GM21786 (cell line): ENCODE data around the gene CD40.
A peak's percentile ranks its signal among the peaks of the same experiment; 100 is the strongest.
"Not testable (repeated sequence)": the region's sequence is repeated elsewhere in the genome, so short reads cannot be mapped to it uniquely, and the experiment has no call there.

Experiments used
- ATAC-seq: cut with Tn5 transposase; IDR thresholded peaks from one replicate; pipeline ENCODE4 v1.9.1; 2021; ENCODE audit not compliant: unreplicated experiment

Gene CD40

DNA sequence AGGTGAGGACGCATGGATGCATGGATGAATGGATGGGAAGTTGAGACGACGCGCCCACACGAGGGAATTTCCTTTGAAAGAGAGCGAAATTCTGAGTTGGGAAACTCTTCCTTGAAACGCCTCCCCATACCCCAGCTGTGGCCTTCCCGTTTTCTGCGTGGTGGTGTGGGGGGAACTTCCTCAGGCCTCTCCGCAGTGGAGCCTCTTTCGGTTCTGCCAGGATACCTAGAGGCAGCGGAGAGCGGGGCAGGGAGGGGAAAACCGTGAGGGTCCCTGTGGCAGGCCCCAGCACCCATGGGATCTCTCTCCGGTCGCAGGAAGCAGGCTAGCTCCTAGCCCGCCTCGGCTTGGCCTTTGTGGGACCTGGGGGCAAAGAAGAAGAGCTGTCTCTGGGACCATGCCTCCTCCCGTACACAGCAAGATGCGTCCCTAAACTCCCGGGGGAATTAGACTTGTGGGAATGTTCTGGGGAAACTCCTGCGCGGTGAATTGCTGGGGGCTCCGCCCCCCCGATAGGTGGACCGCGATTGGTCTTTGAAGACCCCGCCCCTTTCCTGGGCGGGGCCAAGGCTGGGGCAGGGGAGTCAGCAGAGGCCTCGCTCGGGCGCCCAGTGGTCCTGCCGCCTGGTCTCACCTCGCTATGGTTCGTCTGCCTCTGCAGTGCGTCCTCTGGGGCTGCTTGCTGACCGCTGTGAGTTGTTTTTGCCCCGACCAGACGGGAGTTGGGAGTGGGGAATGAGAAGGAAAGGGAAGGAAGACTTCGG is at the start of gene CD40:
Gene CD40 (plus strand): TSS at position 611 of the 764 bp plus-strand sequence. CDS start 30 bp downstream, at position 641.
- peak; percentile 68 for ATAC-seq

DNA sequence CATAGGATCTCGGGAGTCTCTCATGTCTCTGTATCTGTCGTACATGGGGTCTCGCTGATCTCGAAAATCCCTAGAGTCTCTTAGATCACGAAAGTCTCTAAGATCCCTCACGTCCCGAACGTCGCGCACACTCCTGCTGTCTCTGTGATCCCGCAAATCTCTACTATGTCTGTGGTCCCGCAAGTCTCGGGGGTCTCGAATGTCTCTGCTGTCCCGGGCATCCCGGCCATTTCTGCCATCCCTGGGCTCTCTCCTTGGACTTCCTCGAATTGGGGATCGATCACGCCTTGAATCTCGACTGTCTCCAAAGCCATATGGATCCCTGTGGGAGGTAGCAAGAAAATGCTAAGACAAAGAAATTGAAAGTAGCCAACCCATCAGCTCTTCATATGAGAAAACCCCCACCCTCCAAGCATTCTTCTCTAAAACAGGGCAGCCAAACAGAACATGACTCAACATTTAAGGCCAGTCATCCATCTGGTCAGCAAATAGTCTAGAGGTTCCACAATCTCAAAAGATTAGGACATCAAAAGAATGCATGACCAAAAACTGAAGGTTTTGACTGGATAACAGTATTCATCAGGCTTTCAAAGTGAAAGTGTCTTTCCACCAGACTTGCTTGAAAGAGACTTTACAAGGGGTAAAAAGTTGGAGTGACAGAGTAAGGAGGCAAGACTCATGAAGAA is 47.8 kb upstream of the CD40 start:
- ATAC-seq: no peak

DNA sequence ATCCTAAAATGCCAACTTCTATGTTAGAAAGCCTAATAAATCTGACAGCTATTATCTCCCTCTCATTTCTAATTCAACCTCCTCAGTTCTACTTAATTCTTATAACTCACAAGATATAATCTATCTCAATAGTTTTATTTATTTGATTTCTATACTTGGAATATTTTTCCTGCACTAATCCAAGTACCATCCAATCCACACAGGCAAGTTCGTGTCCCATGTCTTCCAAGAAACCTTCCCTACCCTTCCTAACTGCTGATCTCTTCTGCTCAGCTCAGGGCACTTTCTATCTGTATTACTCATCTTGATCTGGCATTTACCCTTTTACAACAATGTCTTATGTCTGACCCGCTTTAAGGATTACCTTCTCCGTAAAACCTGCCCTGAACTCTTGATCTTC is 46.5 kb upstream of the CD40 start:
- ATAC-seq: no peak

DNA sequence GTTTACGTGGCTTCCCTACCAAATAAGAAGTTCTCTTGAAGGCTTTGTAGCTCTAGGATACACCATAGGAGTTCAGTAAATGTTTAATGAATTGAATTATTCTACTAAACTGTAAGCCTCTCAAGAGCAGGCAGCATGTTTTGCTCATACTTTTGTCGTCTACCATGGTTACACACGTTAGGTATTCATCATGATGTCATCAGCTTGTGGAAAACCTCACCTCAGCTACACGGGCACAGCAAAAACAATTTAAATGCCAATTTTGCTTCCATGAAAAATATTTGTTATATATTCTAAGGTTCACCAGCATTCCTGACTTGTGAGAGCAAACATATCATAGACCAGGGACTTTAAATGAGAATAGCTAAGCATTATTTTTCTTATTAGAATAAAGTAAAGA is 45.1 kb upstream of the CD40 start:
- ATAC-seq: no peak

DNA sequence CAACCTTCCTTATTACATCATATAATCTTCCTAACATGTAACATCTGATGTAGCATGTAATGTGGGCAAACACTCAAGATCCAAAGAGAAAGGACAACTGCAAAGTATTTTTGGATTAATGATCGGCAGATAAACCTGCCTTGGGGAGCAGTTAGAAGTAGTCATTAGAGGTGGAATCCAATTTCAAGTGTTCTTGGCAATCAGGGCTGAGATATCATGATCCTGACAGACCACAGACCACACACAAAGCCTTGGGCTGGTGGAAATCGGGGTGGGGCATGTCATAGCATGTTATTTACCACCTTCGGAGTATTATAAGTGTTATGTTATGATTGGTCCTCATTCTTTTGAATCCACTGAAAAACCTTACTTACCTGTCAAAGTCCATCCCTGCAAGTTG is 44.7 kb upstream of the CD40 start:
- no peak for ATAC-seq

DNA sequence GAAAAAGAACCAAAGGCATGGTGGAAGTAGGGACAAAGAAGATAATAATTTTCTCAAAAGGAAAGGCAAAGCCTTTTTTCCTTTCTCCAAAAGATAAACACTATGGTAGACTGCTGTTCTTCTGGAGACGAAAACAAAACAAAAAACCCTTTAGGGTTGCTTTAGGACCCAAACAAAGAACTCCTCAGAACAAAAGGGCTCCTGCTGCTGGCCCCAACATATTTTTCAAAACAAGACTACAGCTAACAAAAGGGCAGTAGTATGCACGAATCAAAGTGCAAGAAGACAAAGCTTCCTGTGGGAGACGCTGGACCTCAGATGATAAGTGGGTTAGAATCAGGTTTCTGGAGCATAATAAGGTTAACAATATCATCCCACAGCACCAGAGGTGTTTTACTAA is 44.1 kb upstream of the CD40 start:
- ATAC-seq: no peak

DNA sequence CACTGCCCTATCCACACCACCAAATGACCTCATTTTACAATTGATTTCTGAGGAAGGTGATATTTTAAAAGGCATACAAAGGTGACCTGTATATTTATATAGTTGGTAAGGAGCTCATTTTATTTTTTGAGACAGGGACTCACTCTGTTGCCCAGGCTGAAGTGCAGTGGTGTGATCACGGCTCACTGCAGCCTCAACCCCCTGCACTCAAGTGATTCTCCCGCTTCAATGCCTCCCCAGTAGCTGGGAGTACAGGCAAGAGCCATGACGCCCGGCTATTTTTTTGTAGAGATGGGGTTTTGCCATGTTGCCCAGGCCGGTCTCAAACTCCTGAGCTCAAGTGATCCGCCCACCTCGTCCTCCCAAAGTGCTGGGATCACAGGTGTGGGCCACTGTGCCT is 41.3 kb upstream of the CD40 start:
- no peak for ATAC-seq

DNA sequence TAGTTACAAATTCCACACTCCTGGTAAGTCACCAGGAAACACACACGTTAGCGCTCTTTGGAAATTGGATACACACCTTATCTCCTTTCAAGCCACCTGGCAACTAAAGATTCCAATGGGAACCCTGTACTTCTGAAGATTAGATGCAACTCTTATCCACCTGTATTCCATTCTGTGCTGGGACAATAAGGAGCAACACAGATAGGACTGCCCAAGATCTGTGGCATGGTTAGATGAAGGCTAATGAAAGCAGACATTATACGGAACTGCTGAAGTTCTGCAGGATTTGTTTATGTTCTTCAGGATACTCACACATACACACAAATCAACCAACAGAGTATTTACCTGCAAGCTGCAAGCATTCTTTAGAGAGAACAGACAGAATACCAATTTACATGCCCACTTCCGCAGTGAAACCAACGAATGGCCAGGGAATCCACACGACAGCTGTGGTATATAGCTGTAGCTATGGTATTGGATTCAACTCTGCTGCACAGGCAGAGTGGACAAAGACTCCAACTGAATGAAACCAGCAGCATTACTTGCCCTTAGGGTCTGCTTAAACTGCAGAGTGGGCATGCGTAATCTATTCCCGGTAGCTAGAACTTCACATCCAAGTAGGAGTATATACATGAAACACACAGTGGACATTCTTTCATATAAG is 40.3 kb upstream of the CD40 start:
- ATAC-seq: no peak

DNA sequence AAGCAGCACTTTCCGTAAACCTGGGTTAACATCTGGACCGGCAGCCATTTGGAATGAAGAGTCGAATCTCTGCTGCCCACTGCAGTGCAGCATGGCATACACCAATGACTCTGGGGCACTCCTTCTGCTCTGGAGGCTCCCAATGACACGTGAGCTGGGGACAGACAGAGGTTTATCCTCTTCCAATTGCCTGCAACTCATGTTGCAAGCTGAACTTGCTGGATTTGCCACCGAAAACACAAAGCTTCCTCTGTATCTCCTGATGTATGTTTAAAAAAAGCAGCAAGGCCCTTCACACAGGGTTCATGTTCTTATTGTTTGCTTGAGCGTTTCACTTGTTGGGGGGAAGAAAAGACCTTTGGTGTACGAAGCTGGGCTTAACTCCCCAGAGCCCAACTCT is 39.2 kb upstream of the CD40 start:
- no peak for ATAC-seq

DNA sequence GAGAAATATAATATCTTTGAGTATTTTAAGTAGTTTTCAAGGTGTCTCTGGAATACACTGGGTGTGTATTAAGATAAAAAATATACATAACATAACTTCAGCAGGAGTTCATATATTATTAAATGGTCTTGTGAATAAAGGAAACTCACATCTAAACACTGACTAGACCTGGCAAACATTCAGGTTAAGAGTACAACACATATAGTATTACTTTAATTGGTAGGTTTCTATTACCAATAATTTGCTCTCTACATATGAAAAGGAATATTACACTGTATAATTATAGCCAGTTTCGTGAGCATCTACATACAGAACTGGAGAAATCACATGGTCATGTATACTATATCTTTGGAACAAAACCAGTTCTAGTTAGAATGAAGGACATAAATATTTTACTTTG is 37.0 kb upstream of the CD40 start:
- ATAC-seq: no peak

DNA sequence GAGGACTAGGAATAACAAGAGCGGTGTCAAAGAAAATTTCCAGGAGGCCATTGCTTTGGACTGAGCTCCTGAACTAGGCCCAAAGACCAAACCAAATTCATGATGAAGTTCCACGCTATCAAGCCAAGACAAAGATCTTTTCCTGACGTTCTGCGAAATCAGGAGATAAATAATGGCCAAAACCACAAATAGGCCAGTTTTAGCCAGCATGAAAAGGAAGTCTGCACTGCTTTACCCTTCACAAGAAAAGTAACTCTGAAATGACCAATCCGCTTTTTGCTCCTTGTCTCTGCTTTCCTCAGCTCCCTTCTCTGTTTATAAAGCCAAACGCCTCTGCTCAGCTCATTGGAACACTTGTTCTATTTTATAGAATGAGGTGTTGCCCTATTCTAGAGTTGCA is 35.0 kb upstream of the CD40 start:
- no peak for ATAC-seq

DNA sequence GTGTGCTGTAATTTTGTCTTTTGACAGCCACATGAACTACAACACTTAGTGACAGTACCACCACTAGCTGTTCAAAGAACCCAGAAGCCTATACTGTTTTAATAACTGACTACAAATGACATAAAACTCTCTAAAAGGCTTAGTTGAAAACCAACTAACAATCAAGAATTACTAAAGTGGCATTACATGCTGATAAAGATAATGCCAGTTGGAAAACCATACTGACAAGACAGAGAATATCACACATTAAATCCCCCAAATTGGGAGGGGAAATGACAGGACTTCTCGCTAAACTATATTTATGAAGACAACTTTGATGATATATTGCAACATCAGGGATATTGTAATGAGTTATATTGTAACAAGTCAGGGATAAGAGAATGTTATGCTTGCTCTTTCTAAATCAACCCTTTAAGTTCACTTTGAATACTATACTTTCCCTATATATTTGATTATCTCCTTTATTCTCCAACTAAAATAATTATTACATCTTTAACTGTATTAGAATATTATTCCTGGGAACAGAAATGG is 34.5 kb upstream of the CD40 start:
- no peak for ATAC-seq

DNA sequence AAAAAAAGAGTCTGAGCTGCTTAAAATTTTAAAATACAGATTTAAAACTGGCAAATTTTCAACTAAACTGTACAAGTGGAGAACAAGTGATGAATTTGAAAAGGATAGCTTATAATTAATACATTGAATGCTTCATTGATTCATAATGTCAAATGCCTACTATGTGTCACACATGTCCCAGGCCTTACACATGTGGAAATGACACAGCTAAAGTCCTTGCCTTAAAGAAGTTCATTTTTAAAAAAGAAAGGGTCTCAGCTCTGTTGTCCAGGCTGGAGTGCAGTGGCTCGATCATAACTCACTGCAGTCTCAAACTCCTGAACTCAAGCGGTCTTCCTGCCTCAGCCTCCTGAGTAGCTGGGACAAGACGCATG is 33.3 kb upstream of the CD40 start:
- no peak for ATAC-seq

DNA sequence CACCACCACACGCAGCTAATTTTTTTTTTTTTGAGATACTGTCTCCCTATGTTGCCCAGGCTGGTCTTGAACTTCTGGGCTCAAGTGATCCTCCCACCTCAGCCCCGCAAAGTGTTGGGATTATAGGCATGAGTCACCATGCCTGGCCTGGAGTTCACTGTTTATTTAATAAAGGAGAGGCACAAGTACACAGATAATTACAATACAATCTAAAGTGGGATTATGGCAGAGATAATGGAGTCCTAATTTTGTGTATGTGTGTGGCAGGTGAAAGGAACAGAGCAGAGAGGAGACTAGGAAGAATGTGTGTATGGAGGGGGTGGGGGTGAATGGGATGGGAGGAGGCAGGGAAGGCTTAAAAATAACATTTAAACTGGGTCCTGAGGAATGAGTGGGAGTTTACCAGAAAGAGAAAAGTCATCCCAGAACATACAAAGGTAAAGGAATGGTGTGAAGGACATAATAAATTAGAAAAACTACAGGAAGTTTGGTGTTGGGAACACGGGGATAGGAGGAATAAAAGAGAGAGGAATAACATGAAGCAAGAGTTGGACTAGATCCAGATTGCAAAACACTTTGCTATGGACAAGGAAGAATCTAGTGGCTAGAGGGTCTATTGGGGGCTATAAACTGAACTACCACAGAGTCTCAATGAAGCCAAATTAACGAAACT is 32.8 kb upstream of the CD40 start:
- ATAC-seq: no peak

DNA sequence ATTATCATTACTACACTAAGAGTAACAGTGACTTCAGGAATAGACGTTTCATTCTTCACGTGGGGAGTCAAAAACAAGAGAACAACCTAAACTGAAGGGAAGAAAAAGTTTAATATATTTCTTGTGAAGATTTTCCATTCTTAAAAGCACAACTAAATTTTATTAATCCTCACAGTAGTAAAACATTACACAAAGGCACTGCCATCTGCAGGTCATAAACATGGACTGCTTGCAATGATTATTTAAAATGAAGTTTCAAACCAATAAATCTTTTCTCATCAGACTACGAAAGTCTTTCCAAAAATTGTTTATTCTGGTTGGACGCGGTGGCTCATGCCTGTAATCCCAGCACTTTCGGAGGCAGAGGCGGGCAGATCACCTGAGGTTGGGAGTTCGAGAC is 31.0 kb upstream of the CD40 start:
- no peak for ATAC-seq

DNA sequence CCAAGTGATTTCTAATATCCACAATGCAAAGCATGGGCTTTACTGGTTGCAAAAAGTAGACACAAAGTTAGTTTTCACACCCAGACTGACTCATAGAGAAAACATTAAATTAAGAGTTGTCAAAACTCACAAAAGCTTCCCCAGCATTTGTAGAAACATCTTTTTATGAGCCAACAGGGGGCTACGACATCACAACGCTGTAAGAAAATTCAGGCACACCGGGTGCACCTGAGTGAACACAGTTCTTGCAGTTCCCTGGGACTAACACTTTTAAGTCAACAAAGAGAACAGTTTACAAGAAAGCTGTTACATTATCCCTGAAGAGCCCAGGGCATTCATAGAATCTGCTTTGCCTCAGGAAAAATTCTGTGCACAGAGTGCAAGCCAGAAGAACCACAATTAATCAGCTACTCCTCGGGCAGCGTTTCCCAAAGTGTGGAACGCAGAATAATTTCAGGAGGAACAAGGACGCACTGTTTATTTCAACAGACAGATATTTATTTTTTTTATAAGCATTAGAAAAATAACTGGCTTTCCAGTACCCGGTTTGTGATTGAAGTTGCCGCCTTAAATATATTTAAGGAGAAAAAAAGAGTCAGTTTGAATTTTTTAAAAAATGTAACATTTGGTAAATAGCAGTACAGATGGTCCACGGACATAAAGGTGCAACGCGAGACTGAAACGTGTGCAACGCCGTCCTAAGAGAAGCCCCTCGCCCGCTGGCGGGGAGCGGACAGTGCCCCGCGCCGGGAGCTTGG is 29.5 kb upstream of the CD40 start:
- no peak for ATAC-seq

DNA sequence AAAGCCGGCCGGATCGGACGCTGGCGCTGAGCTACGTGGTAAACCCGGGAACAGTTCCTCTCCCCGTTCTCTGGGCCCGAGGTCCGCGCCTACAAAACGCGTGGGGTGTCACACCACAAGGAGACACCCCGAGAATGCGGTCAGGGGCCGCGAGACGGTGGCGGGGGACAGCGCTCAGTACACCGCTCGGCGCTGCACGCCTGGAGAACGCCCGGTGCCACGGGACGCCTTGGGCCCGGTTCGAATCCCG is 29.0 kb upstream of the CD40 start:
- peak; percentile 16 for ATAC-seq

DNA sequence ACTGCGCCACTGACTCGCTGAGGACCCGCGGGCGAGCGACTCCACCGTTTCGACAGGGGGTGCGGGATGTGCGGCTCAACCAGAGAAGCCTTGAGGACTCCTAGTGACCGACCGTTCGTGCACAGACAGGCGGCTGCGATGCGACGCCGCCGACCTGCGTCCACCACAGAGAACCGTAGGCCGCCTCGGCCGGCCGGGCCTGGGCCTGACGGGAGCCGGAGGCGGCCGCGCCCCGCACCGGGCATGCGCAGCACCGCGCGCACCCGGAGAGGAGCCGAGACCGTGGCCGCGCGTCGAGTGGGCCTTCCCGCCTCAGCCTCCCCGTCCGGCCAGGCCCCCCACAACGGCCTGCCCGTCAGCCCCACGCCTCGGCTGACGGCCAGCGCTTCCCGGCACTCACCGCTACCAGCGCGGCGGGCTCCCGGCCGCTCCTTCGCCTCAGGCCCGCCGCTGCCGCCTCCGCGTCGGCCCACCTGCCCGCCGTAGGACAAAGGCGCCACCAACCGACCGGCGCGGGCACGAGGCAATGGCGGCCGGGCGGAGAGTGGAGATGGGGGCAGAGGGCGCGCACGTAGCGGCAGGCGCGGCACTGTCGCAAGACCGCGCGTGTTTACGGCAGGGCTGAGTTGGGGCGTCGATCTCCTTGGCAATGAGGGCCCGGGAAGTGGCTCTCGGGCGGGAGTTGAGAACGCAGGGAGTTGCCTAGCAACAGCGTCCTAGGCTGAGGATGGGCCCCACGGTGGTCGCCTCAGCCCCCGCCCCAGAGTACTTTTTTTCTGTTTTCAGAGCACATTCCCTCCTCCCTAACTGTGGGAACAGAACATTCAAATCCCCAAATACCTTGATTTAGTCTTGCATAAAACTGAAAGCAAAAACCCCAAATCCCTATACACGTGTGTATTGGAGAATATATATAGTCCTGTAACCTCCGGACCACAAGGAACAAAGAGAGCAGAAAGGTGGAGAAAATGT is 28.4 kb upstream of the CD40 start, which contains the start of gene NCOA5:
Gene NCOA5 (minus strand): TSS at position 546 of the 972 bp plus-strand sequence. CDS start 10,538 bp downstream, outside the sequence.
- ATAC-seq: peak; percentile 69

DNA sequence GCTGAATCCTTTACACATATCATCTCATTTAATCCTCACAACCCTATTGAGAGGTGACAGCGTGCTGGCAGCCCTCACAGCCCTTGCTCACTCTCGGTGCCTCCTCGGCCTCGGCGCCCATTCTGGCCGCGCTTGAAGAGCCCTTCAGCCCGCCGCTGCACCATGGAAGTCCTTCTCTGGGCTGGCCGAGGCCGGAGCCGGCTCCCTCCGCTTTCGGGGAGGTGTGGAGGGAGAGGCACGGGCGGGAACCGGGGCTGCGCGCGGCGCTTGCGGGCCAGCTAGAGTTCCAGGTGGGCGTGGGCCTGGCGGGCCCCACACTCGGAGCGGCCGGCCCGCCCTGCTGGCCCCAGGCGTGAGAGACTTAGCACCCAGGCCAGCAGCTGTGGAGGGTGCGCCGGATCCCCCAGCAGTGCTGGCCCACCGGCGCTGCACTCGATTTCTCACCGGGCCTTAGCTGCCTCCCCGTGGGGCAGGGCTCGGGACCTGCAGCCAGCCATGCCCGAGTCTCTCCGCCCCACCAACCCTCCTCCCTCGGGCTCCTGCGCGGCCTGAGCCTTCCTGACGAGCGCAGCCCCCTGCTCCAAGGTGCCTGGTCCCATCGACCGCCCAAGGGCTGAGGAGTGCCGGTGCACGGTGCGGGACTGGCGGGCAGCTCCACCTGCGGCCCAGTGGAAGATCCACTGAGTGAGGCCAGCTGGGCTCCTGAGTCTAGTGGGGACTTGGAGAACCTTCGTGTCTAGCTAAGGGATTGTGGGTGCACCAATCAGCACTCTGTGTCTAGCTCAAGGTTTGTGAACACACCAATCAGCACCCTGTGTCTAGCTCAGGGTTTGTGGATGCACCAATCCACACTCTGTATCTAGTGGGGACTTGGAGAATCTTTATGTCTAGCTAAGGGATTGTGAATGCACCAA is 26.2 kb upstream of the CD40 start:
- not testable (repeated sequence) for ATAC-seq
